MCF 10A (cell line): ENCODE measurements around the gene WDR27. TPM values are rescaled to one million over a fixed set of nuclear protein-coding genes. Genes with fewer than 3 reads are reported as not detected.

Experiments
- BruUV-seq: library from RNA; stranded (reverse); fragments of 400-500 nt; replicated peaks from 2 replicates; lab custom pipeline; 2021; lab: Mats Ljungman, UMichigan
- CTCF ChIA-PET: fragments of 300-600 bp; sonication (Branson Sonifier 250); formaldehyde crosslinking; extraction: SDS; loops from one replicate; lab custom pipeline; 2021; ENCODE audit warnings: antibody characterized with exemption, inconsistent platforms; lab: Yijun Ruan, JAX
- POLR2A ChIA-PET: fragments of 300-600, 350-650 bp; sonication (Branson Sonifier 250); formaldehyde crosslinking; extraction: SDS; loops from one replicate; lab custom pipeline; 2020; ENCODE audit warnings: antibody characterized with exemption, inconsistent platforms; lab: Yijun Ruan, JAX
- DNase-seq: peaks from one replicate; pipeline ENCODE4 v3.0.0-alpha.2; 2018; ENCODE audit not compliant: unreplicated experiment
- H3K27ac Mint-ChIP-seq: one replicate; pipeline ENCODE4 v1.8.0; 2022; ENCODE audit warnings: mild to moderate bottlenecking, low read depth, mixed read lengths; ENCODE audit not compliant: unreplicated experiment
- H3K27me3 Mint-ChIP-seq: one replicate; pipeline ENCODE4 v1.8.0; 2022; ENCODE audit warnings: mixed read lengths; ENCODE audit not compliant: insufficient read depth, unreplicated experiment
- H3K36me3 Mint-ChIP-seq: one replicate; pipeline ENCODE4 v1.8.0; 2022; ENCODE audit warnings: mild to moderate bottlenecking, moderate library complexity, mixed read lengths; ENCODE audit not compliant: insufficient read depth, unreplicated experiment
- H3K4me1 Mint-ChIP-seq: one replicate; pipeline ENCODE4 v1.8.0; 2022; ENCODE audit warnings: mixed read lengths; ENCODE audit not compliant: insufficient read depth, unreplicated experiment
- H3K4me3 Mint-ChIP-seq: one replicate; pipeline ENCODE4 v1.8.0; 2022; ENCODE audit warnings: mild to moderate bottlenecking, moderate library complexity, mixed read lengths; ENCODE audit not compliant: unreplicated experiment
- H3K9me3 Mint-ChIP-seq: one replicate; pipeline ENCODE4 v1.8.0; 2022; ENCODE audit warnings: mixed read lengths; ENCODE audit not compliant: unreplicated experiment
- intact Hi-C: fragments of 100-400 bp; cut with micrococcal nuclease; formaldehyde crosslinking; loops from 2 replicates; pipeline ENCODE4 v1.14.1; 2022
- total RNA-seq: library from RNA; stranded (reverse); gene quantifications from 2 replicates; pipeline ENCODE4 v1.2.3, GENCODE V29; 2022
- TF ChIP-seq, protein P1 (sequence below): fragments of 200-600 bp; IDR thresholded peaks from one replicate; pipeline ENCODE4 v1.8.0; 2022; ENCODE audit warnings: antibody characterized with exemption, mild to moderate bottlenecking; ENCODE audit not compliant: unreplicated experiment

Gene WDR27
- total RNA-seq, 1 experiment from 2014 or later: 80.6 TPM

DNA sequence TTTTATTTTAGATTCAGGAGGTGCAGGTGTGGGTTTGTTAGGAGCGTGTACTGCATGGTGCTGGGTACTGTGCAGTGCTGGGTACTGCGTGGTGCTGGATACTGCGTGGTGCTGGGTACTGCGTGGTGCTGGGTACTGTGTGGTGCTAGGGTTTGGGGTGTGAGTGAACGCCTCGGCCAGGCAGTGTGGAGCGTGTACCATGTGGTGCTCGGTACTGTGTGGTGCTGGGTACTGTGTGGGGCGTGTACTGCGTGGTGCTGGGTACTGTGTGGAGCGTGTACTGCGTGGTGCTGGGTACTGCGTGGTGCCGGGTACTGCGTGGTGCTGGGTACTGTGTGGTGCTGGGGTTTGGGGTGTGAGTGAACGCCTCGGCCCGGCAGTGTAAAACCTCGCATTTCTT lies 62.9 kb downstream of the WDR27 start:
- TF ChIP-seq, protein P1, sequence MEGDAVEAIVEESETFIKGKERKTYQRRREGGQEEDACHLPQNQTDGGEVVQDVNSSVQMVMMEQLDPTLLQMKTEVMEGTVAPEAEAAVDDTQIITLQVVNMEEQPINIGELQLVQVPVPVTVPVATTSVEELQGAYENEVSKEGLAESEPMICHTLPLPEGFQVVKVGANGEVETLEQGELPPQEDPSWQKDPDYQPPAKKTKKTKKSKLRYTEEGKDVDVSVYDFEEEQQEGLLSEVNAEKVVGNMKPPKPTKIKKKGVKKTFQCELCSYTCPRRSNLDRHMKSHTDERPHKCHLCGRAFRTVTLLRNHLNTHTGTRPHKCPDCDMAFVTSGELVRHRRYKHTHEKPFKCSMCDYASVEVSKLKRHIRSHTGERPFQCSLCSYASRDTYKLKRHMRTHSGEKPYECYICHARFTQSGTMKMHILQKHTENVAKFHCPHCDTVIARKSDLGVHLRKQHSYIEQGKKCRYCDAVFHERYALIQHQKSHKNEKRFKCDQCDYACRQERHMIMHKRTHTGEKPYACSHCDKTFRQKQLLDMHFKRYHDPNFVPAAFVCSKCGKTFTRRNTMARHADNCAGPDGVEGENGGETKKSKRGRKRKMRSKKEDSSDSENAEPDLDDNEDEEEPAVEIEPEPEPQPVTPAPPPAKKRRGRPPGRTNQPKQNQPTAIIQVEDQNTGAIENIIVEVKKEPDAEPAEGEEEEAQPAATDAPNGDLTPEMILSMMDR: no peak
- CTCF ChIA-PET: no interaction called here

DNA sequence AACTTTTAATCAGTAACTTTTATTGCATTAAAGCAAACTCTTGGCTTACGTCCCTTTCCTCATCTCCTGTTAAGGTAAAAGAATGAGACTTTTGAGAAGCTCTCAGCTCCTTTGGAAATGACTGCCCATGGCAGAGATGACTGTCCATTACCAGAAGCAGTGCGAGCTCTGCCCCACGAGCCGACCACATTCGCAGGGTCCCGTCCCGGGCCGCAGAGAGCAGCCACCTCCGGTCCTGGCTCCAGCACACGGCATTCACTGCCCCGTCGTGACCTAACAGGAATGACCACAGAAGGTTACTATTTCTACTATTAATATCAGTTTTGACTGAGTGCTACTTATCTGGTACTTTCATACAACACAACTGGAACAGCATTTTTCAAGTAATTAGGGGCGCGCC lies 63.4 kb downstream of the WDR27 start:
- BruUV-seq: no TSS peak
- no peaks in the 10 kb centered on the region for H3K9me3 Mint-ChIP-seq
- no peaks in the 10 kb centered on the region for H3K27me3 Mint-ChIP-seq
- peaks cover 16% of the 10 kb centered on the region for H3K36me3 Mint-ChIP-seq
- TF ChIP-seq, protein P1: no peak
- CTCF ChIA-PET: no interaction called here
- H3K4me3 Mint-ChIP-seq: no peak overlapping the region
- DNase-seq: no peak
- no peaks in the 10 kb centered on the region for H3K4me1 Mint-ChIP-seq
- intact Hi-C loops: no loop called here
- H3K27ac Mint-ChIP-seq: no peak overlapping the region
- POLR2A ChIA-PET: no interaction called here

More for the DNA sequence above, 62.9 kb downstream of the WDR27 start:
- BruUV-seq: no TSS peak
- peaks cover 13% of the 10 kb centered on the region for H3K36me3 Mint-ChIP-seq
- POLR2A ChIA-PET: no interaction called here
- no peak overlapping the region for H3K27ac Mint-ChIP-seq
- H3K27me3 Mint-ChIP-seq: no peaks in the 10 kb centered on the region
- no peaks in the 10 kb centered on the region for H3K4me1 Mint-ChIP-seq
- no peak for DNase-seq
- no peak overlapping the region for H3K4me3 Mint-ChIP-seq
- intact Hi-C loops: no loop called here
- H3K9me3 Mint-ChIP-seq: no peaks in the 10 kb centered on the region

DNA sequence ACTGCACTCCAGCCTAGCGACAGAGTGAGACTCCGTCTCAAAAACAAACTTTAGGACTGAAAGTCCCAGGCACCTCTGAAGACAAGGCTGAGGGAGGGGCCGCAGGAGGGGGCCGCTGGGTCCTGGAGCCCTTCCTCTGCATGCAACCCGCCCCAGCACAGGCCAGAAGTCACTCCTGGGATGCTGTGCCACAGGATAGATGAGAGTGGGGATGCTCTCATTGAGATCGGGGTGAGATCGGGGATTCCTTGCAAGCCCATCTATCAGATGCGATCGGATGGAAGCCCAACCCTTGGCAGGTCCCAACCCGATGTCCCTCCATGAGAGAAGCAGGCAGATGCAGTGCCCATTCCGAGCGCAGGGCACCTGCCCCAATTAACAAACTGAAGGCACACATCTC lies 66.5 kb downstream of the WDR27 start:
- TF ChIP-seq, protein P1: no peak
- DNase-seq: no peak
- POLR2A ChIA-PET: no interaction called here
- BruUV-seq: no TSS peak
- Mint-ChIP-seq H3K4me3 (no peak overlapping the region), H3K9me3 (no peaks in the 10 kb centered on the region), H3K36me3 (peaks cover 29% of the 10 kb centered on the region), H3K27ac (no peak overlapping the region), H3K4me1 (no peaks in the 10 kb centered on the region), H3K27me3 (no peaks in the 10 kb centered on the region)
- CTCF ChIA-PET: no interaction called here
- intact Hi-C loops: no loop called here

DNA sequence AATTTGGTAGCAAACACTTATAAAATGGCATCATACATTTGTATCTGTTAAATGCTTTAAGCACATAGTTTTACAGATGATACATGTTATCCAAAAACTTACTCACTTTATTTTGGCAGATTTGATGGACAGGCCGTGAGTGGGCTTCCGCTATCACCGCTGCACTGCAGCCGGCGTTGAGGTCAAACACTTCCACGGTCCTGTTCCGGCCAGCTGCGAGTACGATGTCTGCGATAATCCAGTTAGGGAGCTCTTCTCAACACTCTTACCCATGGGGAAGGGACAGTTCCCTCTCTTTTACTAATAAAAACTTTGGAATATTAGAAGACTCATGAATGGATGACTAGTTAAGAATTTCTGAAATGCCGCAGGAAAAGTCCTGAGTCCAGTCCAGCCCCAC lies 69.0 kb downstream of the WDR27 start:
- CTCF ChIA-PET: interaction anchor here (0.6 kb wide), 1 partner anchor 422 kb away, joined by 3 read pairs; no protein-coding TSS in a partner anchor
- TF ChIP-seq, protein P1: no peak
- Mint-ChIP-seq H3K4me1 (no peaks in the 10 kb centered on the region), H3K4me3 (no peak overlapping the region), H3K9me3 (no peaks in the 10 kb centered on the region), H3K36me3 (peaks cover 21% of the 10 kb centered on the region), H3K27ac (no peak overlapping the region), H3K27me3 (no peaks in the 10 kb centered on the region)
- POLR2A ChIA-PET: no interaction called here
- no peak for DNase-seq
- intact Hi-C loops: no loop called here
- BruUV-seq: no TSS peak
